ENCODE results near the gene SHISA6. TPM values are rescaled to one million over a fixed set of nuclear protein-coding genes. Genes with fewer than 3 reads are reported as not detected.
A peak's percentile ranks its signal among the peaks of the same experiment; 100 is the strongest.

Gene SHISA6
- total RNA-seq, 1 experiment from 2014 or later = 40.0 TPM

DNA sequence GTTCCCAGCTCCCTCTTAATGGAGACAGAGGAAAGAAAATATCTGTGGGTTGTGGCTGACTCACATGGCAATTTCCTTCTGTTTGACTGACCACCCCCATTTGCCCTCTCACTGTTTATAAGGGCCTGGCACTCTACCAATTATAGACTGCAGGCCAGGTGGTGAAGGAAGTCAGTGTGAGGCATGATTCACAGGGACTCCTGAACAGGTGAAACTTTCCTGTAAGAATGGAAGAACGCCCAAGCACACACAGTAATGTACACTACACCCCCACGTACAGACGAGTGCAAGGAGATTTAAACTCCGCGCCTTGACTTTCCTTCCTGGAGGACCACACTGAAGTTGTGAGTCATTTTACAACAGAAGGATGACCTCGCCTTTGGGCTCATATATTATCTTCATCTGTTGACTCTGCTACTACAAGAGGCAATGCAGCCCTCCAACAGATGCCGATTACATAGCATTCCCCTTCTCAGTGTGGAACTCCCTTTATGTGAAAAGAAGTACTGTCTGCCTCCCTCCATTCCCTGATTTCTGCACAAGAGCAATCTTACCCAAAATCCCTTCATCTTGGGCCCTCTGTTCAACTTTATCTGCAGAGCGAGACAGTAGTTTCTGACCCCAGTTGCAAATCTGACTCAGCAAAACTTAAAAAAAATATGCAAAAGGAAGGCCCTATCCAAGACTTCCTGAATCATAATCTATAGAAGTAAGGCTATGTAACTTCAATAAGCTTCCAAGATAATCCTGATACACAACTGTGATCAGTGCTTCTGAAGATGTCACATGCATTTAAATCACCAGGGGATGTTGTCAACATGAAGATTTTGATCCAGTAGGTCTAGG is 163.6 kb downstream of the SHISA6 start:
- ChIA-PET CTCF (interaction anchor here (0.5 kb wide), 1 partner anchor 288 kb away, joined by 3 read pairs; no protein-coding TSS in a partner anchor), POLR2A (ENCODE audit: low non-redundant PET) (no interaction called here)
- peaks cover 36% of the 10 kb centered on the region for H3K4me1 ChIP-seq (ENCODE audit: insufficient read depth, low read length, poor library complexity, severe bottlenecking)
- H3K36me3 ChIP-seq (ENCODE audit: insufficient read depth, low read length, poor library complexity, severe bottlenecking) = peaks cover 12% of the 10 kb centered on the region
- peaks cover 21% of the 10 kb centered on the region for H3K9me3 ChIP-seq (ENCODE audit: low read depth, low read length, poor library complexity, severe bottlenecking)
- H3K27me3 ChIP-seq (replicated peaks; ENCODE audit: insufficient read depth, low read depth, low read length, poor library complexity) = no peaks in the 10 kb centered on the region
- H3K4me3 ChIP-seq (ENCODE audit: low read depth, low read length, poor library complexity, severe bottlenecking) = no peak overlapping the region
- H3K27ac ChIP-seq (ENCODE audit: low read depth, low read length, poor library complexity, severe bottlenecking) = no peak overlapping the region
- intact Hi-C loops (cut with micrococcal nuclease; ENCODE audit: unreplicated experiment) = no loop called here
- TF ChIP-seq, protein P1, sequence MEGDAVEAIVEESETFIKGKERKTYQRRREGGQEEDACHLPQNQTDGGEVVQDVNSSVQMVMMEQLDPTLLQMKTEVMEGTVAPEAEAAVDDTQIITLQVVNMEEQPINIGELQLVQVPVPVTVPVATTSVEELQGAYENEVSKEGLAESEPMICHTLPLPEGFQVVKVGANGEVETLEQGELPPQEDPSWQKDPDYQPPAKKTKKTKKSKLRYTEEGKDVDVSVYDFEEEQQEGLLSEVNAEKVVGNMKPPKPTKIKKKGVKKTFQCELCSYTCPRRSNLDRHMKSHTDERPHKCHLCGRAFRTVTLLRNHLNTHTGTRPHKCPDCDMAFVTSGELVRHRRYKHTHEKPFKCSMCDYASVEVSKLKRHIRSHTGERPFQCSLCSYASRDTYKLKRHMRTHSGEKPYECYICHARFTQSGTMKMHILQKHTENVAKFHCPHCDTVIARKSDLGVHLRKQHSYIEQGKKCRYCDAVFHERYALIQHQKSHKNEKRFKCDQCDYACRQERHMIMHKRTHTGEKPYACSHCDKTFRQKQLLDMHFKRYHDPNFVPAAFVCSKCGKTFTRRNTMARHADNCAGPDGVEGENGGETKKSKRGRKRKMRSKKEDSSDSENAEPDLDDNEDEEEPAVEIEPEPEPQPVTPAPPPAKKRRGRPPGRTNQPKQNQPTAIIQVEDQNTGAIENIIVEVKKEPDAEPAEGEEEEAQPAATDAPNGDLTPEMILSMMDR (conservative IDR thresholded peaks at IDR 0.05; ENCODE audit: low read depth, low read length) = no peak
- TF ChIP-seq EZH2 (IDR thresholded peaks at IDR 0.05; ENCODE audit: borderline replicate concordance, low read depth, low read length, poor library complexity, severe bottlenecking) = no peak
- no TSS peak for BruUV-seq (replicated peaks)
- peak; percentile 71 for DNase-seq (ENCODE audit: low spot score)

DNA sequence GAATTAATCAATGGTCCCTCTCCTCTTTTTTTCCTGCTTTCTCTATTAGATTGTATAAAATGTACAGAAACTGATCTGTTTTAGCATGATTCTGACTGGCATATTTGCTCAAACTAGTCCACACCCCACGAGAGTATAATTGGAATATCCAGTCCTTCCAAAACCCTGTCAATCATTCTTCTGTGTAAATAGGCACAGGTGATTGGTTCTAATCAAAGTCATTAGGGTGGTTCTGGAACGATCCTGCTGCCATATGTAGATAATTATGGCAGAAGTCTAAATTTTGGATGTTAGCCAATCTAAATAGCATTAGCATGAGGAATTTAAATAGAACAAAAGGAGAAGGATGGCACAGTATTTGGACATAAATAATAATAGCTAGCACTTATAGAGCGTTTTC is 165.7 kb downstream of the SHISA6 start:
- no peak for TF ChIP-seq EZH2 (IDR thresholded peaks at IDR 0.05; ENCODE audit: borderline replicate concordance, low read depth, low read length, poor library complexity, severe bottlenecking)
- TF ChIP-seq, protein P1 (conservative IDR thresholded peaks at IDR 0.05; ENCODE audit: low read depth, low read length) = no peak
- peaks cover 15% of the 10 kb centered on the region for H3K9me3 ChIP-seq (ENCODE audit: low read depth, low read length, poor library complexity, severe bottlenecking)
- no peak overlapping the region for H3K4me3 ChIP-seq (ENCODE audit: low read depth, low read length, poor library complexity, severe bottlenecking)
- DNase-seq (ENCODE audit: low spot score) = peak; percentile 33
- ChIA-PET CTCF (interaction anchor here (0.6 kb wide), 1 partner anchor 136 kb away, joined by 4 read pairs; no protein-coding TSS in a partner anchor), POLR2A (ENCODE audit: low non-redundant PET) (no interaction called here)
- no TSS peak for BruUV-seq (replicated peaks)
- intact Hi-C loops (cut with micrococcal nuclease; ENCODE audit: unreplicated experiment) = no loop called here
- H3K27me3 ChIP-seq (replicated peaks; ENCODE audit: insufficient read depth, low read depth, low read length, poor library complexity) = no peaks in the 10 kb centered on the region
- peaks cover 36% of the 10 kb centered on the region for H3K4me1 ChIP-seq (ENCODE audit: insufficient read depth, low read length, poor library complexity, severe bottlenecking)
- H3K36me3 ChIP-seq (ENCODE audit: insufficient read depth, low read length, poor library complexity, severe bottlenecking) = peaks cover 9% of the 10 kb centered on the region
- no peak overlapping the region for H3K27ac ChIP-seq (ENCODE audit: low read depth, low read length, poor library complexity, severe bottlenecking)

DNA sequence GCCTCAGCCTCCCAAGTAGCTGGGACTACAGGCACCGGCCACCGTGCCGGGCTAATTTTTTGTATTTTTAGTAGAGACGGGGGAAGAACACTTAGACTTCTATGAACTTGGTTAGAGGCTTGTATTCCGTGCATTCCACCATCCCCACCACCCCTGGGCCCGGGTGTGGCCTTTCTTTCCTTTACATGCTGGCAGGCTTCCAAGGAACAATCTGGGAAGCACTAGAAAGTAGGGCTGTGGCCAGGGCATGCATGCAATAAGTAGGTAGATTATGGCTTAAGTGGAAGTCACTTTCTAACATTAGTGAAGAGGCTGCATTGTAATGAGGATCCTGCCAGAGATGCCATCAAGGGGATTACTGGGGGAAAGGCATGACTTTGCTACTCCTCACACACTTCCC is 171.6 kb downstream of the SHISA6 start:
- ChIA-PET CTCF (no interaction called here), POLR2A (ENCODE audit: low non-redundant PET) (no interaction called here)
- DNase-seq (ENCODE audit: low spot score) = peak; percentile 20
- no TSS peak for BruUV-seq (replicated peaks)
- Histone ChIP-seq H3K9me3 (ENCODE audit: low read depth, low read length, poor library complexity, severe bottlenecking) (no peaks in the 10 kb centered on the region), H3K36me3 (ENCODE audit: insufficient read depth, low read length, poor library complexity, severe bottlenecking) (no peaks in the 10 kb centered on the region), H3K27me3 (replicated peaks; ENCODE audit: insufficient read depth, low read depth, low read length, poor library complexity) (no peaks in the 10 kb centered on the region), H3K4me3 (ENCODE audit: low read depth, low read length, poor library complexity, severe bottlenecking) (no peak overlapping the region), H3K27ac (ENCODE audit: low read depth, low read length, poor library complexity, severe bottlenecking) (no peak overlapping the region), H3K4me1 (ENCODE audit: insufficient read depth, low read length, poor library complexity, severe bottlenecking) (peaks cover 9% of the 10 kb centered on the region)
- intact Hi-C loops (cut with micrococcal nuclease; ENCODE audit: unreplicated experiment) = no loop called here
- TF ChIP-seq EZH2 (IDR thresholded peaks at IDR 0.05; ENCODE audit: borderline replicate concordance, low read depth, low read length, poor library complexity, severe bottlenecking) = no peak
- TF ChIP-seq, protein P1 (conservative IDR thresholded peaks at IDR 0.05; ENCODE audit: low read depth, low read length) = no peak

All from A673 (cell line).